Hepatocyte (in vitro differentiated cells): ENCODE data around the gene TTLL10. TPM values are rescaled to one million over a fixed set of nuclear protein-coding genes. Genes with fewer than 3 reads are reported as not detected.

Experiments used
- DNase-seq: peaks from one replicate; pipeline ENCODE4 v3.0.0-alpha.2; 2016; ENCODE audit warnings: low spot score
- H2AFZ ChIP-seq: fragments of 200-600 bp; sonication (generic); 2 replicates; pipeline ENCODE4 v1.6.0; 2016; ENCODE audit warnings: antibody characterized with exemption, mild to moderate bottlenecking
- H3K27ac ChIP-seq: fragments of 200-600 bp; sonication (generic); 2 replicates; pipeline ENCODE4 v1.5.1; 2016; ENCODE audit warnings: mild to moderate bottlenecking
- H3K27me3 ChIP-seq: fragments of 200-600 bp; sonication (generic); 2 replicates; pipeline ENCODE4 v1.6.1; 2016
- H3K36me3 ChIP-seq: fragments of 200-600 bp; sonication (generic); replicated peaks from 2 replicates; pipeline ENCODE4 v1.5.1; 2016; ENCODE audit warnings: low read depth; ENCODE audit not compliant: insufficient read depth
- H3K4me1 ChIP-seq: fragments of 200-600 bp; sonication (generic); 2 replicates; pipeline ENCODE4 v1.5.1; 2016; ENCODE audit warnings: mild to moderate bottlenecking, moderate library complexity; ENCODE audit not compliant: insufficient read depth
- H3K4me2 ChIP-seq: fragments of 200-600 bp; sonication (generic); 2 replicates; pipeline ENCODE4 v1.6.0; 2016
- H3K4me3 ChIP-seq: fragments of 200-600 bp; sonication (generic); 2 replicates; pipeline ENCODE4 v1.5.1; 2016; ENCODE audit warnings: mild to moderate bottlenecking
- H3K79me2 ChIP-seq: fragments of 200-600 bp; sonication (generic); 2 replicates; pipeline ENCODE4 v1.6.0; 2017; ENCODE audit warnings: mild to moderate bottlenecking
- H3K9me2 ChIP-seq: fragments of 200-600 bp; sonication (generic); replicated peaks from 2 replicates; pipeline ENCODE4 v1.6.0; 2017; ENCODE audit warnings: mild to moderate bottlenecking; ENCODE audit not compliant: insufficient read depth
- H3K9me3 ChIP-seq: fragments of 200-600 bp; sonication (generic); 2 replicates; pipeline ENCODE4 v1.5.1; 2016; ENCODE audit warnings: low read depth, mild to moderate bottlenecking
- H4K20me1 ChIP-seq: fragments of 200-600 bp; sonication (generic); 2 replicates; pipeline ENCODE4 v1.6.0; 2016; ENCODE audit warnings: mild to moderate bottlenecking; ENCODE audit not compliant: insufficient read depth, poor library complexity, severe bottlenecking
- EZH2 ChIP-seq: fragments of 200-600 bp; sonication (generic); IDR thresholded peaks from 2 replicates; pipeline ENCODE4 v1.6.1; 2016; ENCODE audit warnings: antibody characterized with exemption, mild to moderate bottlenecking, borderline replicate concordance
- EZH2phosphoT487 ChIP-seq: fragments of 200-600 bp; sonication (generic); IDR thresholded peaks from one replicate; pipeline ENCODE4 v1.6.1; 2018; ENCODE audit warnings: antibody characterized with exemption, mild to moderate bottlenecking, low read depth, moderate library complexity; ENCODE audit not compliant: unreplicated experiment, severe bottlenecking
- WGBS: methylation state at CpG from one replicate; pipeline ENCODE4 v1.1.6; 2016; ENCODE audit warnings: low lambda C conversion rate; ENCODE audit errors: missing lambda C conversion rate; 5-methylcytosine and 5-hydroxymethylcytosine counted together
- polyA plus RNA-seq: library from polyadenylated mRNA; unstranded; fragments of >200 nt; fragmentation: Nextera tagmentation; extraction: Ambion mirVana; gene quantifications from 2 replicates; pipeline ENCODE4 v1.2.1, GENCODE V29; 2016
- total RNA-seq: library from RNA; depleted of rRNA; stranded (reverse); fragments of >200 nt; gene quantifications from 2 replicates; pipeline ENCODE4 v1.2.3, GENCODE V29; 2014
- TF ChIP-seq, protein P1 (sequence below): fragments of 200-600 bp; sonication (generic); IDR thresholded peaks from 2 replicates; pipeline ENCODE4 v1.5.1; 2016; ENCODE audit warnings: antibody characterized with exemption, mild to moderate bottlenecking; ENCODE audit not compliant: poor library complexity

The TTLL10 gene
- total and polyA plus RNA-seq, 2 experiments from 2014 or later = 0.69 TPM; not detected in 1

DNA sequence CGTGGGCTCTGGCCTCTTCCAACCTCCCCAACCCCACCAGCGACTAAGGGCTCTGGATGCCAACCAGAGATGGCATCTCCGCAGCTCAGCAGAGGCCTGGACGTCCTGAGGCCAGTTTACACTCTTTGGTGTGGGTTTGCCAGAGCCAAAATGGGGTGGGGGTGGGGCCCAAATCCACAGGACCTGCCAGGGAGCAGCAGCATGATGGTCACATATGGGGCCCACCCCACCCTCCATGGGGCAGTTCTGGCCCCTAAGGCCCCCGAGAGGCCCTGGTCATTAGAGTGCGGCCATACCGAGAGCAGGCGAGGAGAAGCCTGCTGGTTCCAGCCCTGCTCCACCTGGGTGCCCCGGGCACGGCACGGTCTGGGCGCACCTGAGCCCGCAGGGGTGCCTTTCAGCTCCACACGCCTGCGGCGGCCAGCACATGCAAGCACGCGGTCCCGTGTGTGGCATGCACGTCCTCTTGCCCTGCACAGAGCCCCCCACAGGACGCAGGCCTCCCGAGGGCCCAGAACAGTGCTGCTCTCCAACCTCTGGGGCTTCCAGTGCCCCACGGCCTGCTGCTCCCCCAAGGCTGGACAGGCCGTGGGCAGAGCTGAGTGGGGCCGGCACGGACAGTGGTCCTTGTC lies 68.0 kb downstream of the TTLL10 start:
- H3K4me3 ChIP-seq = no peak overlapping the region
- no peaks in the 10 kb centered on the region for H3K79me2 ChIP-seq
- peaks cover 23% of the 10 kb centered on the region for H3K4me1 ChIP-seq
- H3K4me2 ChIP-seq = no peak overlapping the region
- no peaks in the 10 kb centered on the region for H3K9me3 ChIP-seq
- peaks cover 11% of the 10 kb centered on the region for H3K27me3 ChIP-seq
- TF ChIP-seq, protein P1, sequence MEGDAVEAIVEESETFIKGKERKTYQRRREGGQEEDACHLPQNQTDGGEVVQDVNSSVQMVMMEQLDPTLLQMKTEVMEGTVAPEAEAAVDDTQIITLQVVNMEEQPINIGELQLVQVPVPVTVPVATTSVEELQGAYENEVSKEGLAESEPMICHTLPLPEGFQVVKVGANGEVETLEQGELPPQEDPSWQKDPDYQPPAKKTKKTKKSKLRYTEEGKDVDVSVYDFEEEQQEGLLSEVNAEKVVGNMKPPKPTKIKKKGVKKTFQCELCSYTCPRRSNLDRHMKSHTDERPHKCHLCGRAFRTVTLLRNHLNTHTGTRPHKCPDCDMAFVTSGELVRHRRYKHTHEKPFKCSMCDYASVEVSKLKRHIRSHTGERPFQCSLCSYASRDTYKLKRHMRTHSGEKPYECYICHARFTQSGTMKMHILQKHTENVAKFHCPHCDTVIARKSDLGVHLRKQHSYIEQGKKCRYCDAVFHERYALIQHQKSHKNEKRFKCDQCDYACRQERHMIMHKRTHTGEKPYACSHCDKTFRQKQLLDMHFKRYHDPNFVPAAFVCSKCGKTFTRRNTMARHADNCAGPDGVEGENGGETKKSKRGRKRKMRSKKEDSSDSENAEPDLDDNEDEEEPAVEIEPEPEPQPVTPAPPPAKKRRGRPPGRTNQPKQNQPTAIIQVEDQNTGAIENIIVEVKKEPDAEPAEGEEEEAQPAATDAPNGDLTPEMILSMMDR = no peak
- no peak for TF ChIP-seq EZH2phosphoT487
- no peak for TF ChIP-seq EZH2
- H3K9me2 ChIP-seq = no peaks in the 10 kb centered on the region
- no peak overlapping the region for H2AFZ ChIP-seq
- H3K27ac ChIP-seq = no peak overlapping the region
- H3K36me3 ChIP-seq = no peaks in the 10 kb centered on the region
- no peaks in the 10 kb centered on the region for H4K20me1 ChIP-seq
- DNase-seq = no peak
- WGBS = 91% methylated on average over 16 of the region's 26 CpGs

DNA sequence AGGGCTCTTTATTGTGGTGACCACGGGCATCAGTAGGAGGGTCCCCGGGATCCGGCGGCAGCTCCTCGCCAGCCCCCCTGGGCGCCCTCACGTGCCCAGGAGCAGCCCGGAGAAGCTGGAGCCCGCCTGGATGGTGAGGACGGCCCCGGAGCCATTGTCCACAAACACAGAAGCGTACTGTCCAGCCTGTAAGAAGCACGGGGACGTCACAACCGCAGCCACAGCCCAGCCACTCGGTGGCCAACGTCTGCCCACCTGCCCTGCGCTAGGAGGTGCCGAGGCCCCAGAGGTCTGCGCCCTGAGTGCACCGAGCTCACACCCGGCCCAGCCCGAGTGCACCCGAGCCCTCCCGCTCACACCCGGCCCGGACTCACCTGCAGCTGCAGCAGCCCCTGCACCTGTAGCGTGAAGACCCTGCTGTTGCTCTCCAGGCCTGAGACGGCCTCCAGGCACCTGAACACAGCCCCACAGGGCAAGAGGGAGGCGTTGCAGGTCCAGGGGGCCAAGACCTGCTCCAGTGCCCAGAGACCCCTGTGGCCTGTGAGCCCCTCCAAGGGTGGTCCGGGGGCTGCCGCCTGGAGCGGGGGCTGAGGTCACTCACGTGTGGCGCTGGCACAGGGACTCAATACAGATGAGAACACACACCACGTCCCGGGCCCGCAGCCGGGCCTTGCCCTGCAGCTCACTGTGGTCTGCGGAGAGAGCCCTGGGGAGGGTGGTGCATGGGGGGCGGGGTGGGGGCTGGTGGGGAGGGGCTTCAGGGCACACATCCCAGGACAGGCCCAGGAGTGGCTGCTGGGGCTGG lies 69.0 kb downstream of the TTLL10 start:
- Histone ChIP-seq H3K4me2 (no peak overlapping the region), H2AFZ (no peak overlapping the region), H3K27ac (no peak overlapping the region), H3K79me2 (no peaks in the 10 kb centered on the region), H4K20me1 (no peaks in the 10 kb centered on the region), H3K36me3 (no peaks in the 10 kb centered on the region), H3K4me3 (no peak overlapping the region), H3K9me3 (no peaks in the 10 kb centered on the region), H3K9me2 (no peaks in the 10 kb centered on the region), H3K4me1 (peaks cover 13% of the 10 kb centered on the region), H3K27me3 (peaks cover 21% of the 10 kb centered on the region)
- TF ChIP-seq, protein P1 = no peak
- TF ChIP-seq EZH2 (no peak), EZH2phosphoT487 (no peak)
- no peak for DNase-seq
- 88% methylated on average over 41 of the region's 41 CpGs for WGBS

DNA sequence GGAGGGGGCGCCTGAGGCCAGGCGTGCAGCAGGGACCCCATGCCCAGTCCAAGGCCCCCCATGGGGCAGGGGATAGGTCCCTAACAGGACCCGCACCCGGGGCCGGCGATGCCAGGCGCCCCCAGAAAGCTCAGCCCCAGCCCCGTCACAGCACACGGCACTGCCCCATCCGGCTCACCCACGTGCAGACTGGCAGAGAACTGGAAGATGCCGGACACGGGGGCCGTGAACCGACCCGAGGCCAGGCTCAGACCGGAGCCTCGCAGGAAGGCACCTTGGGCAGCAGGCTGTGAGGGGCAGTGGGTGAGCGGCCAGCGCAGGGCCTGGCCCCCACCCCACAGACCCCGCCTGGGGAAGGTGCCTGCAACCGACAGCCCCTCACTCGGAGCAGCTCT lies 69.6 kb downstream of the TTLL10 start:
- Histone ChIP-seq H3K4me2 (peak overlapping the region; percentile 65), H3K27ac (no peak overlapping the region), H2AFZ (no peak overlapping the region), H3K4me1 (peaks cover 7% of the 10 kb centered on the region), H4K20me1 (no peaks in the 10 kb centered on the region), H3K36me3 (no peaks in the 10 kb centered on the region), H3K9me3 (no peaks in the 10 kb centered on the region), H3K4me3 (no peak overlapping the region), H3K9me2 (no peaks in the 10 kb centered on the region), H3K27me3 (peaks cover 24% of the 10 kb centered on the region), H3K79me2 (no peaks in the 10 kb centered on the region)
- TF ChIP-seq EZH2 (no peak), EZH2phosphoT487 (no peak)
- TF ChIP-seq, protein P1 = no peak
- WGBS = 94% methylated on average over 22 of the region's 23 CpGs
- DNase-seq = no peak
